SK-N-SH (cell line): Measurements from ENCODE around the gene RAB5B. TPM values are rescaled to one million over a fixed set of nuclear protein-coding genes. Genes with fewer than 3 reads are reported as not detected.
A peak's percentile ranks its signal among the peaks of the same experiment; 100 is the strongest.

Experiments used
- CTCF ChIA-PET: fragments of 300-600, 350-600 bp; formaldehyde crosslinking; extraction: SDS; loops from one replicate; lab custom pipeline; 2021; lab: Yijun Ruan, JAX
- POLR2A ChIA-PET: fragments of 350-600 bp; sonication (Branson Sonifier 250); formaldehyde crosslinking; extraction: SDS; loops from one replicate; lab custom pipeline; 2020; ENCODE audit warnings: antibody characterized with exemption, inconsistent platforms; lab: Yijun Ruan, JAX
- DNase-seq: peaks from one replicate; pipeline ENCODE4 v3.0.0; 2012
- H2AFZ ChIP-seq: fragments of 200-600 bp; sonication (generic); 2 replicates; pipeline ENCODE4 v1.8.1; 2016; ENCODE audit warnings: antibody characterized with exemption, mild to moderate bottlenecking, low read depth
- H3F3A ChIP-seq: fragments of 200-600 bp; sonication (generic); replicated peaks from 2 replicates; pipeline ENCODE3; 2016; ENCODE audit warnings: antibody characterized with exemption, mild to moderate bottlenecking; ENCODE audit not compliant: insufficient read depth
- H3K27ac ChIP-seq, 2 experiments: fragments of 200-500 bp in 1 of 2; fragments of 200-600 bp in 1 of 2; sonication (Bioruptor generic) in 1 of 2; sonication (generic), shearing (Covaris generic) in 1 of 2; 2 replicates each; pipeline versions ENCODE4 v1.5.1 to v1.6.1; 2014 to 2016; ENCODE audit warnings: low read depth in 2 of 2, inconsistent platforms in 1 of 2, low read length in 1 of 2, mild to moderate bottlenecking in 1 of 2, mixed read lengths in 1 of 2
- H3K27me3 ChIP-seq: fragments of 200-600 bp; sonication (generic), shearing (Covaris generic); 2 replicates; pipeline ENCODE4 v1.6.1; 2016; ENCODE audit warnings: mixed run types; ENCODE audit not compliant: insufficient read depth
- H3K36me3 ChIP-seq, 2 experiments: fragments of 200-500 bp in 1 of 2; fragments of 200-600 bp in 1 of 2; sonication (Bioruptor generic) in 1 of 2; sonication (generic) in 1 of 2; replicated peaks in 1 of 2; 2 replicates each; pipeline versions ENCODE3 to v1.5.1; 2014 to 2016; ENCODE audit warnings: low read length in 1 of 2, mild to moderate bottlenecking in 1 of 2; ENCODE audit not compliant: insufficient read depth in 2 of 2, control insufficient read depth in 1 of 2
- H3K4me1 ChIP-seq, 2 experiments: fragments of 200-500 bp in 1 of 2; fragments of 200-600 bp in 1 of 2; sonication (Bioruptor generic) in 1 of 2; sonication (generic), shearing (Covaris generic) in 1 of 2; 2 replicates each; pipeline versions ENCODE4 v1.5.1 to v1.6.1; 2014 to 2016; ENCODE audit warnings: low read depth in 1 of 2, low read length in 1 of 2, mixed run types in 1 of 2; ENCODE audit not compliant: insufficient read depth in 2 of 2, control insufficient read depth in 1 of 2
- H3K4me2 ChIP-seq: fragments of 200-600 bp; sonication (generic), shearing (Covaris generic); 2 replicates; pipeline ENCODE4 v1.6.1; 2017; ENCODE audit warnings: mixed run types
- H3K4me3 ChIP-seq, 2 experiments: fragments of 200-500 bp in 1 of 2; fragments of 200-600 bp in 1 of 2; sonication (Bioruptor generic) in 1 of 2; sonication (generic), shearing (Covaris generic) in 1 of 2; 2 replicates each; pipeline versions ENCODE4 v1.5.1 to v1.8.1; 2014 to 2016; ENCODE audit warnings: low read depth in 2 of 2, inconsistent platforms in 1 of 2, low read length in 1 of 2, mild to moderate bottlenecking in 1 of 2, mixed read lengths in 1 of 2, moderate library complexity in 1 of 2
- H3K79me2 ChIP-seq: fragments of 200-600 bp; sonication (generic); 2 replicates; pipeline ENCODE4 v1.8.1; 2017; ENCODE audit warnings: mild to moderate bottlenecking; ENCODE audit not compliant: insufficient read depth
- H3K9ac ChIP-seq: fragments of 200-600 bp; sonication (generic); 2 replicates; pipeline ENCODE4 v1.6.1; 2017; ENCODE audit warnings: mixed run types
- H3K9me2 ChIP-seq: fragments of 200-600 bp; sonication (generic); 2 replicates; pipeline ENCODE4 v1.6.1; 2017; ENCODE audit warnings: mixed run types
- H3K9me3 ChIP-seq: fragments of 200-600 bp; sonication (generic); 2 replicates; pipeline ENCODE4 v1.6.1; 2017; ENCODE audit warnings: mixed run types, mild to moderate bottlenecking, moderate library complexity
- H4K20me1 ChIP-seq: fragments of 200-600 bp; sonication (generic); 2 replicates; pipeline ENCODE4 v1.6.1; 2017; ENCODE audit warnings: mild to moderate bottlenecking, mixed run types; ENCODE audit not compliant: insufficient read depth
- CHD2 ChIP-seq: fragments of 150-350 bp; IDR thresholded peaks from 2 replicates; pipeline ENCODE4 v1.6.1; 2018; ENCODE audit warnings: low read length; ENCODE audit not compliant: partially characterized antibody
- EP300 ChIP-seq, 2 experiments: IDR thresholded peaks; 2 replicates each; pipeline versions ENCODE4 v1.4.0 to v1.6.1; 2012; ENCODE audit warnings: borderline replicate concordance in 1 of 2, low read depth in 1 of 2, low read length in 1 of 2
- EZH2phosphoT487 ChIP-seq: fragments of 200-600 bp; sonication (generic); IDR thresholded peaks from 2 replicates; pipeline ENCODE4 v1.6.1; 2017; ENCODE audit warnings: low read depth, mixed run types, mild to moderate bottlenecking, antibody characterized with exemption, moderate library complexity, borderline replicate concordance
- FOXM1 ChIP-seq: IDR thresholded peaks from 2 replicates; pipeline ENCODE4 v1.4.0; 2012; ENCODE audit warnings: low read depth, mild to moderate bottlenecking
- GABPA ChIP-seq: IDR thresholded peaks from 2 replicates; pipeline ENCODE4 v1.4.0; 2012; ENCODE audit warnings: low read depth, mild to moderate bottlenecking
- MXI1 ChIP-seq: IDR thresholded peaks from 2 replicates; pipeline ENCODE4 v1.6.1; 2012; ENCODE audit warnings: mild to moderate bottlenecking, low read depth, low read length, improper control_type of control experiment
- POLR2AphosphoS5 ChIP-seq: IDR thresholded peaks from 2 replicates; pipeline ENCODE4 v1.6.1; 2012; ENCODE audit warnings: low read depth, low read length
- RAD21 ChIP-seq: IDR thresholded peaks from 2 replicates; pipeline ENCODE4 v1.6.1; 2012; ENCODE audit warnings: mild to moderate bottlenecking, low read length
- RCOR1 ChIP-seq: fragments of 150-350 bp; IDR thresholded peaks from 2 replicates; pipeline ENCODE4 v1.6.1; 2017; ENCODE audit warnings: antibody characterized with exemption, low read length
- RFX5 ChIP-seq: IDR thresholded peaks from 2 replicates; pipeline ENCODE4 v1.6.1; 2012; ENCODE audit warnings: mild to moderate bottlenecking, improper control_type of control experiment, low read length
- SMC3 ChIP-seq: IDR thresholded peaks from 2 replicates; pipeline ENCODE4 v1.6.1; 2012; ENCODE audit warnings: low read depth, low read length, improper control_type of control experiment
- TAF1 ChIP-seq: IDR thresholded peaks from 2 replicates; pipeline ENCODE4 v1.6.1; 2012; ENCODE audit warnings: low read depth, mild to moderate bottlenecking, low read length, moderate library complexity, borderline replicate concordance
- YY1 ChIP-seq: IDR thresholded peaks from 2 replicates; pipeline ENCODE4 v1.4.0; 2012; ENCODE audit warnings: low read depth, mild to moderate bottlenecking
- WGBS: methylation state at CpG from one replicate; pipeline ENCODE4 v1.1.6; 2017; ENCODE audit warnings: low lambda C conversion rate; 5-methylcytosine and 5-hydroxymethylcytosine counted together
- polyA plus RNA-seq, 3 experiments: library from polyadenylated mRNA; depleted of rRNA; stranded (reverse); fragments of >200 nt; gene quantifications; 2 replicates each; pipeline ENCODE4 v1.2.3, GENCODE V29; 2012
- TF ChIP-seq, protein P1 (sequence below): fragments of 200-600 bp; sonication (generic); IDR thresholded peaks from 2 replicates; pipeline ENCODE4 v1.6.1; 2017; ENCODE audit warnings: antibody characterized with exemption, mild to moderate bottlenecking, moderate library complexity
- TF ChIP-seq, protein P2 (sequence below): fragments of 150-350 bp; IDR thresholded peaks from 2 replicates; pipeline ENCODE4 v1.6.1; 2017; ENCODE audit warnings: antibody characterized with exemption, low read length, low read depth, borderline replicate concordance
- TF ChIP-seq, protein P3 (sequence below): IDR thresholded peaks from 2 replicates; pipeline ENCODE4; 2012

The RAB5B gene
- polyA plus RNA-seq, 1 of the 3 experiments (the other 2 are of a cell fraction): 54.0 TPM

DNA sequence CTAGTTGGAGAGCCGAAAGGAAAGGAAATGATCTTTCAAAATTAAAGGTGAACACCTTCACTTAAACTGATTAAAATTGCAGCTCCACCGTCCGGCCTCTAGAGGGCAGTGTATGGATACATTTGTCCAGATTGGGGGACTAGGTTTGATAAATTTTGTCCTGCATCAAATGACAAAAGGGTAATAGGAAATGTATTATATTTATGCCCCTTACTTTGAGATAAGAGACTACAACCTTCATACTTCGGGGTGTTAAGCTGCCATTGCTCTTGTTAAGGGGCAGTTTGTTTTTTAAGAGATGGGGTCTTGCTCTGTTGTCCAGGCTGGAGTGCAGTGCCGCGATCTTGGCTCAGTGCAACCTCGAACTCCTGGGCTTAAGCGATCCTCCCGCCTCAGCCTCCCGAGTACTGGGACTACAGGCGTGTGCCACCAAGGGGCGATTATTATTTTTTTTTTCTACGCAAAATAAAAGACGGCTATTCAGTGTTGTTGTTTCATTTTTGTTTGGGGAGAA, 22.4 kb downstream of the RAB5B start:
- H3K4me2 ChIP-seq: peak overlapping the region; percentile 99
- H3K36me3 ChIP-seq: peaks cover 13 to 32% of the 10 kb centered on the region in 2 experiments
- no peaks in the 10 kb centered on the region for H3K9me3 ChIP-seq
- H4K20me1 ChIP-seq: no peaks in the 10 kb centered on the region
- H3K9me2 ChIP-seq: no peaks in the 10 kb centered on the region
- WGBS: 24% methylated on average over 14 of the region's 14 CpGs
- H3F3A ChIP-seq: peaks cover 26% of the 10 kb centered on the region
- no peaks in the 10 kb centered on the region for H3K27me3 ChIP-seq
- peak overlapping the region; percentile 70 to 85 for H3K27ac ChIP-seq
- CTCF ChIA-PET: interaction anchor here (0.6 to 10.8 kb wide), 36 partner anchors 8 to 317 kb away, joined by 3 to 183 read pairs (median 4); partner anchors contain the start of genes IKZF4, RAB5B, RPL41 and ZC3H10
- peak overlapping the region; percentile 81; the same call in 1 of the 2 replicates for H3K9ac ChIP-seq
- DNase-seq: peak; percentile 70
- peak overlapping the region; percentile 90 for H2AFZ ChIP-seq
- H3K79me2 ChIP-seq: peaks cover 9% of the 10 kb centered on the region; the same call in 1 of the 2 replicates
- POLR2A ChIA-PET: interaction anchor here (1.1 to 2.2 kb wide), 4 partner anchors 11 to 108 kb away, joined by 4 to 11 read pairs (median 5); partner anchors contain the start of gene PA2G4
- TF ChIP-seq FOXM1 (no peak), RAD21 (peak; percentile 86), SMC3 (peak; percentile 56), EP300 (IDR thresholded peaks at IDR 0.05; ENCODE audit: borderline replicate concordance in 1 of 2, low read depth in 1 of 2, low read length in 1 of 2) (no peak), RFX5 (peak; percentile 39; the same call in 1 of the 2 replicates), POLR2AphosphoS5 (0 out of 2 replicates have a peak, but pooled peaks have one; percentile 14), EZH2phosphoT487 (no peak)
- TF ChIP-seq, protein P1, sequence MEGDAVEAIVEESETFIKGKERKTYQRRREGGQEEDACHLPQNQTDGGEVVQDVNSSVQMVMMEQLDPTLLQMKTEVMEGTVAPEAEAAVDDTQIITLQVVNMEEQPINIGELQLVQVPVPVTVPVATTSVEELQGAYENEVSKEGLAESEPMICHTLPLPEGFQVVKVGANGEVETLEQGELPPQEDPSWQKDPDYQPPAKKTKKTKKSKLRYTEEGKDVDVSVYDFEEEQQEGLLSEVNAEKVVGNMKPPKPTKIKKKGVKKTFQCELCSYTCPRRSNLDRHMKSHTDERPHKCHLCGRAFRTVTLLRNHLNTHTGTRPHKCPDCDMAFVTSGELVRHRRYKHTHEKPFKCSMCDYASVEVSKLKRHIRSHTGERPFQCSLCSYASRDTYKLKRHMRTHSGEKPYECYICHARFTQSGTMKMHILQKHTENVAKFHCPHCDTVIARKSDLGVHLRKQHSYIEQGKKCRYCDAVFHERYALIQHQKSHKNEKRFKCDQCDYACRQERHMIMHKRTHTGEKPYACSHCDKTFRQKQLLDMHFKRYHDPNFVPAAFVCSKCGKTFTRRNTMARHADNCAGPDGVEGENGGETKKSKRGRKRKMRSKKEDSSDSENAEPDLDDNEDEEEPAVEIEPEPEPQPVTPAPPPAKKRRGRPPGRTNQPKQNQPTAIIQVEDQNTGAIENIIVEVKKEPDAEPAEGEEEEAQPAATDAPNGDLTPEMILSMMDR: peak; percentile 93
- TF ChIP-seq, all 33 proteins: peak for 5
- peak overlapping the region; percentile 85 to 97 for H3K4me3 ChIP-seq
- H3K4me1 ChIP-seq: peaks cover 0 to 3% of the 10 kb centered on the region in 2 experiments; a peak in 1 of 4 replicates

DNA sequence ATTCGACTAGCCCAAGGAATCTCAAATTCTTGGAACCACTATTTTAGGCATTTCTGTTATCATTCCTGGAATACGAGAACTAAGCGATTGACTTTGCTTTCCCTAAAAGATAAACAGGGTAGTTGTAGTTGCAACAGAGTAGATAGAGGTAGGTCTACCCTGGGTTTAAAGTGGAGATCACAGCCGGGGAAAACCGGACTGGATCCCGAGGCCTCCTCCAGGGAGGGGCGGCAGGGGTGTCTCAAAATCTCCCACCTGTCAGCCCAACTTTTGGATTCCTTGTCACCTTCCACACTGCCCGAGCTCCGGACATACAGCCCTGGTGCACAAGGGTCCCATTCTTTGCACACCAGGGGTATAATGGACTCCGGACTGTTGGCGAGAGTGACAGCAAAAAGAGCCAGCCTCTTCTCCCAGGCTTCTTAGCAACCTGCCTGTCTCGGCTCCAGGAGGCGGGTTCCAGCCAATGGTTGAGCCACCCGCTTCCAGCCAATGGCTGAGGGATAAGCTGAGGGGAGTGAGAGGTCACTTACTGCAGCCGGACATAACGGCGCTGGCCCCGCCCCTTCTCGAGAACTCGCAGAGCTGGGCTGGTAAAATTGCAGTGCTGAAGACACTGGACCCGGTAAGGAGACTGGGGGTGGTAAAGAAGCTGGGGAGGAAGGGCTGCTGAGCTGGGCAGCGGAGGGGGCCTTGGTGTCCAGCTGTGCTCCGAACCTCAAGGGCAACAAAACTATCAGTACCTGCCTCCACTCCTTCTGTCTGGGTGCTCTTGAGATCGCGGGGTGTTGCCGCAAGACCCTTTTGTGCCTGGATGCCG, 23.0 kb downstream of the RAB5B start, which contains the start of gene SUOX:
Gene SUOX (plus strand): TSS at position 562 of the 820 bp plus-strand sequence. CDS start 4,946 bp downstream, outside the sequence.
- under 1% methylated on average over 22 of the region's 27 CpGs for WGBS
- POLR2A ChIA-PET: interaction anchor here (0.8 to 2.2 kb wide), 7 partner anchors 10 to 167 kb away, joined by 3 to 11 read pairs (median 4); partner anchors contain the start of genes DNAJC14, IKZF4 and PA2G4
- DNase-seq: peak; percentile 96

More for the DNA sequence above, 23.0 kb downstream of the RAB5B start, which contains the start of gene SUOX:
- peak within 1 kb of the TSS; percentile 93 for H2AFZ ChIP-seq
- H4K20me1 ChIP-seq: no peaks in the 10 kb centered on the region
- peaks cover 9% of the 10 kb centered on the region; the same call in 1 of the 2 replicates for H3K79me2 ChIP-seq
- H3F3A ChIP-seq: peaks cover 26% of the 10 kb centered on the region
- H3K4me1 ChIP-seq: peaks cover 0 to 3% of the 10 kb centered on the region in 2 experiments; a peak in 1 of 4 replicates
- CTCF ChIA-PET: interaction anchor here (0.6 to 10.8 kb wide), 31 partner anchors 7 to 259 kb away, joined by 3 to 183 read pairs (median 6); partner anchors contain the start of genes IKZF4, RAB5B, RPL41 and SMARCC2
- H3K4me3 ChIP-seq: peak within 1 kb of the TSS; percentile 85 to 97
- H3K27ac ChIP-seq: peak within 1 kb of the TSS; percentile 70 to 85
- H3K36me3 ChIP-seq: peaks cover 13 to 29% of the 10 kb centered on the region in 2 experiments
- no peaks in the 10 kb centered on the region for H3K9me2 ChIP-seq
- peak within 1 kb of the TSS; percentile 81 for H3K9ac ChIP-seq
- peak; percentile 37 for TF ChIP-seq CHD2
- TF ChIP-seq POLR2AphosphoS5: peak; percentile 90
- TF ChIP-seq TAF1: peak; percentile 26; the same call in 1 of the 2 replicates
- peak; percentile 95 for TF ChIP-seq RFX5
- TF ChIP-seq GABPA: 0 out of 2 replicates have a peak, but pooled peaks have one; percentile 30
- TF ChIP-seq, protein P2, sequence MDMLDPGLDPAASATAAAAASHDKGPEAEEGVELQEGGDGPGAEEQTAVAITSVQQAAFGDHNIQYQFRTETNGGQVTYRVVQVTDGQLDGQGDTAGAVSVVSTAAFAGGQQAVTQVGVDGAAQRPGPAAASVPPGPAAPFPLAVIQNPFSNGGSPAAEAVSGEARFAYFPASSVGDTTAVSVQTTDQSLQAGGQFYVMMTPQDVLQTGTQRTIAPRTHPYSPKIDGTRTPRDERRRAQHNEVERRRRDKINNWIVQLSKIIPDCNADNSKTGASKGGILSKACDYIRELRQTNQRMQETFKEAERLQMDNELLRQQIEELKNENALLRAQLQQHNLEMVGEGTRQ: no peak
- TF ChIP-seq RCOR1: no peak; the same call in 1 of the 2 replicates
- no peak for TF ChIP-seq EZH2phosphoT487
- TF ChIP-seq, protein P3, sequence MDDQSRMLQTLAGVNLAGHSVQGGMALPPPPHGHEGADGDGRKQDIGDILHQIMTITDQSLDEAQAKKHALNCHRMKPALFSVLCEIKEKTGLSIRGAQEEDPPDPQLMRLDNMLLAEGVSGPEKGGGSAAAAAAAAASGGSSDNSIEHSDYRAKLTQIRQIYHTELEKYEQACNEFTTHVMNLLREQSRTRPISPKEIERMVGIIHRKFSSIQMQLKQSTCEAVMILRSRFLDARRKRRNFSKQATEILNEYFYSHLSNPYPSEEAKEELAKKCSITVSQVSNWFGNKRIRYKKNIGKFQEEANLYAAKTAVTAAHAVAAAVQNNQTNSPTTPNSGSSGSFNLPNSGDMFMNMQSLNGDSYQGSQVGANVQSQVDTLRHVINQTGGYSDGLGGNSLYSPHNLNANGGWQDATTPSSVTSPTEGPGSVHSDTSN: peak; percentile 98
- peak in 1 of 2 experiments; percentile 41; a peak in 1 of 4 replicates for TF ChIP-seq EP300 (IDR thresholded peaks at IDR 0.05; ENCODE audit: borderline replicate concordance in 1 of 2, low read depth in 1 of 2, low read length in 1 of 2)
- peak; percentile 66; the same call in 1 of the 2 replicates for TF ChIP-seq YY1
- no peak; the same call in 1 of the 2 replicates for TF ChIP-seq MXI1
- no peaks in the 10 kb centered on the region for H3K27me3 ChIP-seq
- peak within 1 kb of the TSS; percentile 99 for H3K4me2 ChIP-seq
- no peaks in the 10 kb centered on the region for H3K9me3 ChIP-seq
